Middle frontal gyrus (tissue), 1 donor: Measurements from ENCODE around the gene NPHS1.
"Not testable (repeated sequence)": the region's sequence is repeated elsewhere in the genome, so short reads cannot be mapped to it uniquely, and the experiment has no call there.

ENCODE experiments used
- DNase-seq: peaks from one replicate; pipeline ENCODE4 v3.0.0-alpha.2; 2015; ENCODE audit warnings: low spot score; ENCODE audit errors: extremely low spot score

Gene NPHS1

GRCh38 chr19:35813043-35813890 lies 39.0 kb downstream of the NPHS1 start:
- no peak for DNase-seq

DNA sequence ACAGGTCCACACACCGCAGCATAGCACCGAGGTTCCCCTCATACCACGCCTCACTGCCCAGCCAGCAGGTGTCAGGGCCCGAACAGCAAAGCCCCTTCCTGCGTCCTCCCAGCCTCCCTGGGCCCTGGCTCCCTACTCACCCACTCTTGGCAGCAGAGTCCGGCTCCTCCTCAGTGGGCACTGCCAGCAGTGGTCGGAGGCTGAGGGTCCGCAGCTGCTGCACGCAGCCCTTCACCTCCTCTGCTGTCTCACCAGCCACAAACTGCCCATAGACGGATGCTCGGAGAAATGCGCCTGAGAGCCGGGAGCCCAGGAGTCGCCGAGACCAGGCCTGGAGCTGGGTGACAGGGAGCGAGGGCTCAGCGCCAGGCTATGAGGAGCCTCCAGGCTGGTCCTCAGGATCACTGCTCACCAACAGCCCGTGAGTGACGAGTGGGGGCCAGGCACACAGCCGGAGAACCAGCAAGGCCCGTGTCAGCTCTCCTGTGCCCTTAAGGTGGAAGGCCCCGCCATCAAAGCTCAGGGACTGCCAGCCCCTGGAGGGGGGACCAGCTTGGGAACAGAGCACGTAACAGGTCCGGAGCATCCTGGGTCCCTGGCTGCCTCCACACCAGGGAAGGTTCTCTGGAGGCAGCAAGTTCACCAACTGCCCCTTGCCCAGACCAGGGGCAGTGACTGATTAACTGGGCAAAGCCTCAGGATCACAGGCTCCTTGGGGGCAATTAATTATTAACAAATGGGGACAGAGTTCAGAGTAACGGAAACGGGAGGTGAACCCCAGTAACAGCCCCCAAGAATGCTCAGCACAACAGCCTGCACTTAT lies 39.9 kb downstream of the NPHS1 start, which contains the start of gene PRODH2:
Gene PRODH2 (minus strand): TSS at position 626 of the 823 bp plus-strand sequence. CDS start 40 bp downstream, at position 586.
- no peak for DNase-seq

DNA sequence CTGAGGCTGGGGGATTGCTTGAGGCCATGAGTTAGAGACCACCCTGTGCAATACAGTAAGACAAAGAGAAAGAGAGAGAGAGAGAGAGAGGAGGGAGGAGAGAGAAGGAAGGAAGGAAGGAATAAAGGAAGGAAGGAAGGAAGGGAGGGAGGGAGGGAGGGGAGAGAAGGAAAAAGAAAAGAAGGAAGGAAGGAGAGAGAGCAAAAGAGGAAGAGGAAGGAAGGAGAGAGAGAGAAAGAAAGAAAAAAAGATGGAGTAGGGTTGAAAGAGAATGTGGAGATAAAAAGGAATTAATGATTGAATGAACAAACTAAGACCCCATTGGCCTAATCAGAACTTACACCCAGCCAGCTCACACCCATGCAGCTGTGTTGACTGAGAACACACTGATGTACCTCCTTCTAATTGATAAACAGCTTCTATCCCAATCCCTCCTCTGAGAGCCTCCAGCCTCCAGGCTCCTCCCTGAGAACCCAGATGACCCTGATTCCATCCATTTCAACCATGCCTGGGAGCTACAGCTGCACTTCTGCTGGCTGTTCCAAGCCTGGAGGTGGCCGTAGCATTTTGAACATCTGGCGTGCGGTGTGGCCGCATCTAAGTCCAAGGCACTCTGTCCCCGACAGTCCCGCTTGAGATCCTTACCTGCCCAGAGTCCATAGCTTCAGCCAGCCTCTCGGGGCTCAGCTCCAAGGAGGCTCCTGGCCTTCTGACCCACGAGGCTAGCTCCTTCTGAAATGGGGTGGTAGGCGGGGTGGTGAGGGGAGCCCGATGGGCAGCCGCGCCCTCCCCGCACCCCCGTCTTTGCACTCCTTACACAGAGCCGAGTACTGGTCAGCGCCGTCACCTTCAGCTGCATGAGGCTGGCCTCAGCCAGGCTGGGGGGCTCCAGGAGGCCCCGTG lies 40.7 kb downstream of the NPHS1 start:
- no peak for DNase-seq

GRCh38 chr19:35807633-35808032 lies 44.7 kb downstream of the NPHS1 start:
- no peak for DNase-seq

DNA sequence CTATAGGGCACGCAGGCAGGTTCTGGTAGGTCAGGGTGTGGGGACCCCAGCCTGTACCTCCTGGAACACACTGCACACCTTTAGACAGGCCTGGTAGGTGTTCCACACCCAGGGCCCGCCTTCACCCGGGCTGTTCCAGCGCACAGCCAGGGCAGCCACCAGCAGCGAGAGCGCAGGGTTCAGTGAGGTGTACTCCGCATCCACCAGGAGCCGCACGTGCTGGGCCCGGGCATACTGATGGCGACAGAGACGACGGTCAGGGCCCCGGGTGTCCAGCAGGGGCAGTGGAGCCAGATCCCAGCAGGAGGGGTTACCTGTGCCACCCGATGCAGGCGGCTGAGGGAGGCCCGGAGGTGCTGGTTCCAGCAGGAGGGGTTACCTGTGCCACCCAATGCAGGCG lies 45.7 kb downstream of the NPHS1 start:
- no peak for DNase-seq

DNA sequence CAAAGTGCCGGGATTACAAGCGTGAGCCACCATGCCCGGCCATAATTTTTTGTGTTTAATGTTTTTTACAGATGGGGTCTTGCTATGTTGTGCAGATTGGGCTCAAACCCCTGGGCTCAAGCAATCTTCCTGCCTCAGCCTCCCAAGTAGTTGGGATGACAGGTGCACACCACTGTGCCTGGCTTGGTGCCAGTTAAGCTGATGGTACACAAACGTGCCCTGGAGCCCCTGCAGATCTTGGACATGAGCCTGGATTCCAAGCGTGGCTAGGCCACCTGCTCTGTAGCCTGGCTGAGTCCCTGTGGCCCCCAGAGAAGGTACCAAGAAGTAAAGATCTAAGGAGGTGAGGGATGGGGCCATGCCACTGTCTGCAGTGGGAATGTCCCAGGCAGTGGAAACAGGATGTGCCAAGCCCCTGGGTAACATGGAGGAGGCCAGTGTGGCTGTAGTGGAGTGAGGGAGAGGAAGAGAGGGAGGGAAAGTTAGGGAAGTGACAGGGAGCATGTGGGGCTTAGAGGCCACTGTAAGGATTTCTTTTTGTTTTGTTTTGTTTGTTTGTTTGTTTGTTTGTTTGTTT lies 46.7 kb downstream of the NPHS1 start:
- DNase-seq, result no peak

DNA sequence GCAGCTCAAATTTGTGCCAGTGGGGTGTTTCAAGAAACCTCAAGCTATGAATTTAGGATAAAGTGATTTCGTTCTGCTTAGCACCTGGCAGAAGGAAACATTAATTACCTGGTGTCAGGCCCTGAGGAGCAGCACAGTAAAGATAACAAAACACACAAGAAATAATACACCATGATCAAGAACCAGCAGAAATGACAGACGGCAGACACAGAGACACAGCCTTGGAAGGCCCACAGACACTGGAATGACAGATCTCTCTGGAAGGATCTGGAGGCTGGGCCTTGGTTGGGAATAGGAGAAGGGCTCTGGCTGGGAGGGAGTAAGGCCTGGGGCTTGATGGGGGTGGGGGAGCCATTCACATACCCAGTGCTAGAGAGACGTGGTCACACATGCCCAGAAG lies 50.5 kb downstream of the NPHS1 start:
- DNase-seq, result no peak

DNA sequence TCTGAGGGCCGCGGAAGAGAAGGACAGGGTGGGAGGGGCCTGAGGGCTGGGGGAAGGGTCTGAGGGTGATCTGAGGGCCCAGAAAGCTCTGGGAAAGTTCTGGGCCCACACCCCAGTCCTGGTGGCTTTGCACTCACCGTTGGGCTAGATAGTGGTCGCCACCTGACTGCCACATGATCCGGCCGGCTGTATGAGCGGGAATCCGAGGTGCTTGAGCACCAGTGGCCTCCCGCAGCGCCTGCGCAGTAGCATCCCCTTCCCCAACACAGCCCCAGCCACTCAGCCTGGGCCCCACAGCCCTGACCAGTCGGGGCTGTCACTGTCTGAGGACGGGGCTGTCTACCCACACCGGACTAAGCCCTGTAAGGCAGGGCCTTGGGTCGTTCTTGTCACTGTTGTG lies 54.6 kb downstream of the NPHS1 start:
- DNase-seq, result no peak

- no peak for DNase-seq
Observed at GRCh38 chr19:35796645-35797542, 55.4 kb downstream of the NPHS1 start.

DNA sequence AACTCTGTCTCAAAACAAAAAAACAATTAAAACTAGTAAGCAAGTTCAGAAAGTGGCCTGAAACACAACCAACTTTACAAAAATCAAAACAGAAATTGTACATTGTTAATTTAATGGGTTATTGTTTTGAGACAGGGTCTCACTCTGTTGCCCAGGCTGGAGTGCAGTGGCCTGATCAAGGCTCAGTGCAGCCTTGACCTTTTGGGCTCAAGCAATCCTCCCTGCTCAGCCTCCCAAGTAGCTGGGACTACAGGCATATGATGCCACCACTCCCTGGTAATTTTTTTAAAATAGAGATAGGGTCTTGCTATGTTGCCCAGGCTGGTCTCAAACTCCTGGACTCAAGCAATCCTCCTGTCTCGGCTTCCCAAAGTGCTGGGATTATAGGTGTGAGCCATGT lies 56.7 kb downstream of the NPHS1 start:
- DNase-seq, result not testable (repeated sequence)

- DNase-seq, result no peak
Observed at GRCh38 chr19:35793381-35794165, 58.7 kb downstream of the NPHS1 start.

DNA sequence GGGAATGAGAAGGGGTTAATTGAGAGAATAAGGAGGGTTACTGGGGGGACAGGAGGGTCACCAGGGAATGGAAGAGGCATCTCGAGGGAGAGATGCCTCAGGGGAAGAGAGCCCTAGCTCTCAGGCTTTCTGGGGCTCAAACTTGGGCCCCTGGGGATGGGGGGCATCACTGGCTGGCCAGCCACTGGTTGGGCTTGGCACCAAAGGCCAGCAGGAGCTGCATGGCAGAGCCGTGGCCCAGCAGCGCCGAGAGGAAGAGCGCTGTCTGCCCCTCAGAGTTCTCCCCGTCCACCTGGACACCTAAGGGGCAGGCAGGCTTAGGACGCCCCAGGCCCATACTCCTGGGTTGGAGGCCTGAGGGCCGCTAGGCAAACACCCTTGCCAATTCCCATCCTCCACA lies 59.4 kb downstream of the NPHS1 start:
- DNase-seq, result no peak

- no peak for DNase-seq
Observed at GRCh38 chr19:35792312-35792711, 60.0 kb downstream of the NPHS1 start.

- DNase-seq, result no peak
Observed at GRCh38 chr19:35791814-35792279, 60.5 kb downstream of the NPHS1 start.

- no peak for DNase-seq
Observed at GRCh38 chr19:35790981-35791813, 61.1 kb downstream of the NPHS1 start.

- DNase-seq, result no peak
Observed at GRCh38 chr19:35789978-35790944, 62.0 kb downstream of the NPHS1 start.
